ENCODE data around the gene IQCH.
"Not testable (repeated sequence)": the region's sequence is repeated elsewhere in the genome, so short reads cannot be mapped to it uniquely, and the experiment has no call there.

Gene IQCH

GRCh38 chr15:67361100-67361499 lies 106.5 kb downstream of the IQCH start:
- no peak for DNase-seq

GRCh38 chr15:67363712-67364111 lies 109.1 kb downstream of the IQCH start:
- DNase-seq, result not testable (repeated sequence)

- no peak for DNase-seq
Measured at GRCh38 chr15:67365994-67366393, 111.4 kb downstream of the IQCH start.

GRCh38 chr15:67366904-67367303 lies 112.3 kb downstream of the IQCH start:
- DNase-seq, result no peak

- no peak for DNase-seq
Measured at GRCh38 chr15:67369359-67369998, 114.9 kb downstream of the IQCH start.

GRCh38 chr15:67370206-67370954 lies 115.8 kb downstream of the IQCH start:
- no peak for DNase-seq

- DNase-seq, result no peak
Measured at GRCh38 chr15:67372543-67372942, 118.0 kb downstream of the IQCH start.

GRCh38 chr15:67372986-67373675 lies 118.5 kb downstream of the IQCH start:
- DNase-seq, result no peak

- no peak for DNase-seq
Measured at GRCh38 chr15:67373971-67374370, 119.4 kb downstream of the IQCH start.

- no peak for DNase-seq
Measured at GRCh38 chr15:67379530-67379929, 124.9 kb downstream of the IQCH start.

GRCh38 chr15:67380921-67381320 lies 126.3 kb downstream of the IQCH start:
- DNase-seq, result no peak

GRCh38 chr15:67381416-67382045 lies 126.9 kb downstream of the IQCH start:
- no peak for DNase-seq

- no peak for DNase-seq
Measured at GRCh38 chr15:67382723-67383122, 128.1 kb downstream of the IQCH start.

- no peak for DNase-seq
Measured at GRCh38 chr15:67383899-67384298, 129.3 kb downstream of the IQCH start.

GRCh38 chr15:67384761-67385160 lies 130.2 kb downstream of the IQCH start:
- DNase-seq, result no peak

GRCh38 chr15:67385971-67386370 lies 131.4 kb downstream of the IQCH start:
- DNase-seq, result no peak

- DNase-seq, result no peak
Measured at GRCh38 chr15:67386947-67387346, 132.4 kb downstream of the IQCH start.

GRCh38 chr15:67389975-67390374 lies 135.4 kb downstream of the IQCH start:
- no peak for DNase-seq

GRCh38 chr15:67394873-67395639 lies 140.5 kb downstream of the IQCH start:
- no peak for DNase-seq

GRCh38 chr15:67396114-67396513 lies 141.5 kb downstream of the IQCH start:
- DNase-seq, result no peak

- DNase-seq, result no peak
Measured at GRCh38 chr15:67397139-67397538, 142.6 kb downstream of the IQCH start.

GRCh38 chr15:67399925-67400324 lies 145.3 kb downstream of the IQCH start:
- no peak for DNase-seq

- no peak for DNase-seq
Measured at GRCh38 chr15:67400890-67401289, 146.3 kb downstream of the IQCH start.
